GM21529 (cell line): ENCODE measurements around the gene PCSK5.

ENCODE experiments used
- ATAC-seq: cut with Tn5 transposase; IDR thresholded peaks from one replicate; pipeline ENCODE4 v1.9.1; 2021; ENCODE audit not compliant: unreplicated experiment

PCSK5 gene

DNA sequence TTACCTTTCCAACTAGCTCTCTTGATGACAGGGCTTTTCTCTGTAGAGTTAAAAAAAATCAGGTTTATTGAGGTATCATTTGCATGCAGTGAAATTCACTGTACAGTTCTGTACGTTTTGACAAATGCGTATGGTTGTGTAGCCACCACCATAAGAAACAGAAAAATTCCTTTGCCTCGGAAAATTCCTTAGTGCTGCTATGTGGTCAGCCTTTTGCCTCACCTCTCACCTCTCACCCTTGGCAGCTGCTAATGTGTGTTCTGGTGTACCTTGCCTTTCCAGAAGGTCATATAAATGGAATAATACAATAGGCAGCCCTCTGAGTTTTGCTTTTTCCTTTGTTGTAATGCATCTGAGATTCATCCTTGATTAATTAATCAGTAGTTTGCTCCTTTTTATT lies 28.4 kb downstream of the PCSK5 start:
- no peak for ATAC-seq

GRCh38 chr9:75921391-75922127 lies 31.1 kb downstream of the PCSK5 start:
- ATAC-seq = no peak

GRCh38 chr9:75926385-75926784 lies 35.9 kb downstream of the PCSK5 start:
- ATAC-seq = no peak

DNA sequence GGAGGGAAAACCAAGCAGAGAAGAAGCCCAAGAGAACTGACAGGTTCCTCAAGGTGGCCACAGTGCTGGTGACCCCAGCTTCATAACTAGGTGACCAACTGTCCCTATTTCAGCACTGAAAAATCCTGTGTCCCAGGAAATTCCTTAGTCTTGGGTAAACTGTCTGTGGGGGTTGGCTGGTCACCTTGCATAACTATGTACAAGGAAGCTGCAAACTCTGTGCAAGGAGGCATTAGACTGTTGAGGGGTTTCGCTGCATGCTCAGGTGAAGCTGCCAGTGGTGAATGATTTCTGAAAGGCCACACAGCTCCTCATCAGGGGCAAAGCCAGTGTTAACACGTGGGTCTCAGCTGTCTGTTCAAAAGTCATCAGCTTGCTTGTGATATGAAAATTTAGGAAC lies 36.9 kb downstream of the PCSK5 start:
- no peak for ATAC-seq

GRCh38 chr9:75930190-75930589 lies 39.7 kb downstream of the PCSK5 start:
- no peak for ATAC-seq

GRCh38 chr9:75930730-75931321 lies 40.4 kb downstream of the PCSK5 start:
- no peak for ATAC-seq

- ATAC-seq = no peak
Observed at GRCh38 chr9:75933982-75934381, 43.5 kb downstream of the PCSK5 start.

DNA sequence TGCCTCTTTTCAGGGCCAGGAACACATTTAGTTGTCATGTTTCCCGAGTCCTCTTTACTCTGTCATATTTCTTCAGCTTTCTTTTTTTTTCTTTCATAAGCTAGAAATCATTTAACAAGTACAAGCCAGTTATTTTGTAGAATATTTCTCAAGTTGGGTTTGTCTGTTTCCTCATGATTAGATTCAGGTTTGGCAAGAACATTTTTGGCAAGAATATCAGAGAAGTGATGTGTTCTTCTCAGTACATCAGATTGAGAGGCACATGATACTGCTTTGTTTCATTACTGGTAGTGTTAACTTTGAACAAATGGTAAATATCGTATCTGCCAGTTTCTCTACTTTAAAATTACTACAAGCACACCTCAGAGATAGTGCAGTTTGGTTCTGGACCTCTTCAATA lies 45.1 kb downstream of the PCSK5 start:
- no peak for ATAC-seq

GRCh38 chr9:75937521-75938258 lies 47.2 kb downstream of the PCSK5 start:
- no peak for ATAC-seq

DNA sequence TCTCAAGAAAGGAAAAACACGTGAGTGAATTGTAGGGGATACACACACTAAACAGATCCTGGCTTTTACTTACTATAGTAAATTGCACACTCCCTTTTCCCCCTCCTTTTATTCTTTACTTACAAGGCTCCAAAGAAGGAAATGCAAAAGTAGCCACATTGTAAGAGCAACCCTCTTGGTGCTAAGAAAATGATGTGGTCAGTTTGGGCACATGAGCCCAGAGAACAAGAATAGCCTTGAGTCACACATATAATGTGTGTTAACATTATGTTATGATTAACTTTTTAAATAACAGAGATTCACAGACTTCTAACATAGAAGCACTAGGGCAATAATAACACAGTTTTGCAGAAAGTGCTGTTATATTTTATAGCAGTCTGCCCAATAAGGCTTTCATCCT lies 48.5 kb downstream of the PCSK5 start:
- ATAC-seq = no peak

DNA sequence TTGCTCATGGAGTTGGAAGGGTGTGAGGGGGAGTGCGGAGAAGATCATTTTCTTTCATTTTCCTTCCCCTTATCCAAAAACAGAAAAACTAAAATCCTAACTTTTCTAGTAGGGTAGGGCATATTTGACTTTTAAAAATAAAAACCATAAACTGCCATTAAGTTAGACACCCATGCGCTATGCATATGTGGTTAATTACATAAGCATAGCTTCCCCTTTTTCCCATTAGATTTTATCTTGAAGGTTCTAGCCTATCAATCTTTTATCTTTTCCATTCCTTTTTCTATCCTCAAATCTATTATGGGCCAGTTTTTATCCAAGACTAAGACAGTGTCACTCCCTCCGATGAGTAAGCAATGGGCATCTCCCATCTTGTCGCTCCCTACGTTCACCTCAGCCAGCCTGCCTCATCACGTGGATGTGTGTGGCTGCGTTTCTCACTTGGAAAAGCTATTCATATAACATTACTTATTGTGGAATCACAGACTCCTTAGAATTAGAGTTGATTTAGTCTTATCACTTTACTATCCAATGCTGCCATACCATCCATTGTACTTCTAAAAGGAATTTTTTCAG lies 49.2 kb downstream of the PCSK5 start:
- ATAC-seq = no peak

DNA sequence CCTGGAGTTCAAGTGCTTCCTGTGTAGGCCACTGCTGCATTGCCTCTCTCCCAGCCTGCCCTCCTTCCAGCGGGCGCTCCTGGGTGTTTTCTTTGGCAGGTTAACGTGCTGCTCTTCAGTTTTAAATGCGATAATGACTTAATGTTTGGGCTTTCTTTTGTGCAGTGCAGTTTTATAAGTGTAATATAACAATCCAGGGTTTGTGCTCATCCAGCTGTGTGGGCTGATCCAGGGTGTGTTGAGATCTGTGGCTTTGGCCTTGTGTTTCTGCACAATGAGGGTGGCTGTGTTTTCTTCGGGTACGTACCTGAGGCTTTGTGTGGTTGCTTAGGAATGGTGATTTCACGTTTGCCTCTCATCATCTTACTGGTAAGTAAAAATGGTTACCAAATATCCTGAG lies 50.6 kb downstream of the PCSK5 start:
- ATAC-seq = no peak

GRCh38 chr9:75941577-75942311 lies 51.3 kb downstream of the PCSK5 start:
- ATAC-seq = no peak

- no peak for ATAC-seq
Observed at GRCh38 chr9:75946766-75947165, 56.3 kb downstream of the PCSK5 start.

DNA sequence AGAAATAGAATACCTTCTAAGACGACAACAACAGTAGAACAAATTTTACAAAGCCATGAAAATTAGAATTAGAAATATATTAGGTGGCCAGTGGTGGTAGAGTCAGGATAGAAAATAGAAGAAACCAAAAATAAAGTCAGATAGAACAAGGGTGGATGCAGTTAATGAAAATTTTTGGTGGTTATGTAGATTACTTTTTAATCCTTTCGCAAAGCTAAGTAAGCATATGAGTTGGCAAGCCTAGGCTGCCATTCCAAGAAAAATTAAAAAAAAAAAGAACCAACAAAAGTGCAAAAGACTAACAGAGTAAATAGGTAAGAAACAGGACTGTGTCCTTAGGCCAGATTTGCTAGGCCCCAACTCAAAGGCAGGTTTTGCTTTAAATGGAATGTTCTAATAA lies 56.8 kb downstream of the PCSK5 start:
- no peak for ATAC-seq

DNA sequence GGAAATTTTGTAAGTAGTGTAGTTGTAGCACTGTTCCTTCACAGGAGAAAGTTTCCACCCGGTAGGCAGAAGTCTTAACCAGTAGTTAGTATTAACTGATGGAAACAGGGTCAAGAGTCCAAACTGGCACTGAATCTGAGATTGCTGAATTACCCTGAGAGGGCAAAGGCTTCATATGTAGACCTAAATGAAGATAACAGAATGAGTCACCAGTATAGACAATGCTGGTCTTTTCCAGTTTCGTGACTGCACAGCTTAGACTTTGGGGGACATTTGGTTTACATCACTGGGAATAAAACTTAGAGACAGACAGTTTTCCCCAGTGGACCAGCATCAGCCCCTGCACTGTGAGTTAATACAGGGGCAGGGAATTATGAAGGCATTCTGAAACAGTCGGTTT lies 60.5 kb downstream of the PCSK5 start:
- no peak for ATAC-seq

GRCh38 chr9:75953218-75953617 lies 62.7 kb downstream of the PCSK5 start:
- ATAC-seq = no peak

DNA sequence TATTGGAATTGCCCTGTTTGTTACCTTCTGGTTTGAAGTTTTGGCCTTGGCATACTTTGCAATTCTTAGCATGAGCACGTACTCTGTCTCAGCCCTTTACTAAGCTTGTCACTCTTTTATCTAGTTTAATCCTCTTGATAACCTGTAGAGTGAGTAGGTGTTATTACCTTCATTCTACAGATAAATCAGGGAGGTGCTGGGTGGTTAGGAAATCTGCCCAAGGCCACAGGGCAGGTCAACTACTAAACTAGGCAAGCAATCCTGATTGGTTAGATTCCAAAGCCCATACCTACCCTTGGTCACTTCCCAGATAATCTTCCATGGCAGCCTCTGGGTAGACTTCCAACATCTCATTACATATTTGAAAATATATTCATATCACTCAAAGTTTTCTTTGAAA lies 65.7 kb downstream of the PCSK5 start:
- ATAC-seq = no peak

DNA sequence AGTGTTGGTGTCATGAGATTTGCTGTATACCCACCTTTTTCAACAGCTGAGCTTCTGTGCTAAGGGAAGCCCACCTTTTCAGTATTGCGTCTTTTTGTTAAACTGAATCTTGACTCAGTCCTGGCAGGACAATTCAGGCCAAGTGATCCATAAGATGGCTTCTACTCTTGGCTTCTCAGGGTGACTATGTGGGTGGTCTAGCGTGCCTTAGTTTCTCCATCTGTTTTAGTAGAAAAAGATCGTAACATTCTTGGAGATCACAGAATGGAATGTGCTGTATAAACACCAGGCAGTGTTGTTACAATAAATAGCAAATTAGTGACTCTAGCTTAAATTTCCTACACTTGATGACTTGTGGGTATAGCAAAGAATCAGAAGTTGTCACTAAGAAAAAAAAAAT lies 66.6 kb downstream of the PCSK5 start:
- no peak for ATAC-seq

DNA sequence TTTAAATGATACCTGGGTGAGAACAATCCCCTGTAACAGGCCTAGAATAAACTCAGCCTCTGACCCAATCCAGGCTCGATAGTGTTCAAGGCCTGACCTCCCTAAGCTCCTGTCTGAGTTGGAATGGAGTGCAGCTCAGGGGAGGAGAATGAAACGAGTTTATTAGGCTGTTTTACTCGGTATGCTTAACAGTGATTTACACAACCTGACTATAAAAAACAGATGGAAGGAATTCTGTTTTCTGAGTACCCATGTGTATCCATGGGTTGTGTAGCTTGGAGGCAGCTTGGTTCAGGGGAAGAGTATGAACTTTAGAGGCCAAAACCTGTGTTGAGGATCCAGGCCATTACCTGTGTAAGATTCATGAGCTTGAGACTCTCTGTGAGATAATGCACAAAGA lies 67.8 kb downstream of the PCSK5 start:
- no peak for ATAC-seq

GRCh38 chr9:75960551-75960950 lies 70.1 kb downstream of the PCSK5 start:
- no peak for ATAC-seq
